Colonic mucosa (tissue), 4 donors: ENCODE data around the gene TBL1Y. TPM values are rescaled to one million over a fixed set of nuclear protein-coding genes. Genes with fewer than 3 reads are reported as not detected.
"Not testable (repeated sequence)": the region's sequence is repeated elsewhere in the genome, so short reads cannot be mapped to it uniquely, and the experiment has no call there.

Experiments
- DNase-seq: peaks from one replicate; pipeline ENCODE4 v3.0.0-alpha.2; 2020
- H3K27ac ChIP-seq: fragments of 200-600 bp; one replicate; pipeline ENCODE4 v1.8.0; 2021
- H3K27me3 ChIP-seq: fragments of 200-600 bp; one replicate; pipeline ENCODE4 v1.8.0; 2021
- H3K36me3 ChIP-seq: fragments of 200-600 bp; one replicate; pipeline ENCODE4 v1.8.0; 2021
- H3K4me1 ChIP-seq: fragments of 200-600 bp; one replicate; pipeline ENCODE4 v1.8.0; 2021; ENCODE audit warnings: mild to moderate bottlenecking
- H3K4me3 ChIP-seq: fragments of 200-600 bp; one replicate; pipeline ENCODE4 v1.8.0; 2021
- H3K9ac ChIP-seq, 2 donors: one replicate each; pipeline ENCODE4 v1.7.0; 2013; ENCODE audit warnings: control low read depth in 2 of 2, low read depth in 2 of 2, low read length in 2 of 2
- H3K9me3 ChIP-seq: fragments of 200-600 bp; one replicate; pipeline ENCODE4 v1.8.0; 2021
- intact Hi-C: fragments of 100-400 bp; cut with DNase I; formaldehyde crosslinking; loops from one replicate; pipeline ENCODE4 v1.14.1; 2022
- total RNA-seq, 2 donors: library from RNA; stranded (reverse); fragmentation: NEBNext Ultra II Directional in 1 of 2; extraction: Animal tissue kit (Norgen Biotek cat#: 25700) in 1 of 2; gene quantifications; one replicate each; pipeline ENCODE4 v1.2.1, GENCODE V29; 2021
- TF ChIP-seq, protein P1 (sequence below): fragments of 200-600 bp; IDR thresholded peaks from one replicate; pipeline ENCODE4 v1.8.0; 2022; ENCODE audit warnings: antibody characterized with exemption, mild to moderate bottlenecking
- donor health status: healthy.
- donor health status: DM: no; HTN: no; CAD: no.
- donor health status: DM: no; HTN: no; CAD: no.

TBL1Y gene
- total RNA-seq: not detected

DNA sequence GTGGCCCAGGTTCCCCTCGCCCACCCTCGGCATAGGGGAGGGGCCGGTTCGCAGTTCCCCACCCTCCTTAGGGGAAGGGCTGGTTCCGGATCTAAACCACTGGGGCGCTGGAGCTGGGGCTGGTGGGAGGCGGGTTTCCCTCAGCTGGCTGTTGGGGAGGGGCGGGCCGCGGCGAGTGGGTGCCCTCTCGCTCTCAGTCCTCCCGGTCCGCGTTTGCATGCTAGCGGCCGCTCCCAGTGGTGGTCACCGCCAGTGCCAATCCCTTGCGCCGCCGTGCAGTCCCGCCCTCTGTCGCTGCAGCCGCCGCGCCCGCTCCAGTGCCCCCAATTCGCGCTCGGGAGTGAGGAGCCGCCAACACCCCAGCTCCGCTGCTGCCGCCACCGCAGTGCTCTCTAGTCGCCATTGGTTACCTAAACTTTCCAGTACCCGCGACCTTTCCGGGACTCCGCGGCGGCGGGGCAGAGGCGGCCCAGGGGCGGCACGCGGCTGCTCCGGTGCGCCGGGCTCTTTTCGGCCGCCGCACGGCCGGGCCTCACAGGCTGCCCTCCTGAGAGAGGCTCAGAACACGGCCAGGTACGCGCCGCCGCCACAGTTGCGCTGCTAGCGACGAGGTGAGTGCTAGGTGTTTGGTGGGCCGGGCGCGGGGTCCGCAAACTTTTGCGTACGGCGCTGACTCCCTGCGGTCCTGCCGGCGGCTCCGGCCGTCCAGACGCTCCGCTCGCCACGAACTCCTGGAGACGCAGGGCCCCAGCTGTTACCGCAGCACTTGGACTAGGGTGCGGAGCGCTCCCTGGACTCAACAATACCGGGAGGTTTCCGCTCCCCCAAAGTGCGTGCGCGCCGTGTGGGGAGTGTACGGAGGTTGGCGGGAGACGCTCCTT, at the start of gene TBL1Y:
Gene TBL1Y (plus strand): TSS at position 326 of the 881 bp plus-strand sequence. CDS start 114,388 bp downstream, outside the sequence.
- TF ChIP-seq, protein P1, sequence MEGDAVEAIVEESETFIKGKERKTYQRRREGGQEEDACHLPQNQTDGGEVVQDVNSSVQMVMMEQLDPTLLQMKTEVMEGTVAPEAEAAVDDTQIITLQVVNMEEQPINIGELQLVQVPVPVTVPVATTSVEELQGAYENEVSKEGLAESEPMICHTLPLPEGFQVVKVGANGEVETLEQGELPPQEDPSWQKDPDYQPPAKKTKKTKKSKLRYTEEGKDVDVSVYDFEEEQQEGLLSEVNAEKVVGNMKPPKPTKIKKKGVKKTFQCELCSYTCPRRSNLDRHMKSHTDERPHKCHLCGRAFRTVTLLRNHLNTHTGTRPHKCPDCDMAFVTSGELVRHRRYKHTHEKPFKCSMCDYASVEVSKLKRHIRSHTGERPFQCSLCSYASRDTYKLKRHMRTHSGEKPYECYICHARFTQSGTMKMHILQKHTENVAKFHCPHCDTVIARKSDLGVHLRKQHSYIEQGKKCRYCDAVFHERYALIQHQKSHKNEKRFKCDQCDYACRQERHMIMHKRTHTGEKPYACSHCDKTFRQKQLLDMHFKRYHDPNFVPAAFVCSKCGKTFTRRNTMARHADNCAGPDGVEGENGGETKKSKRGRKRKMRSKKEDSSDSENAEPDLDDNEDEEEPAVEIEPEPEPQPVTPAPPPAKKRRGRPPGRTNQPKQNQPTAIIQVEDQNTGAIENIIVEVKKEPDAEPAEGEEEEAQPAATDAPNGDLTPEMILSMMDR: no peak
- Histone ChIP-seq H3K9ac (no peak within 1 kb of the TSS), H3K4me3 (no peak within 1 kb of the TSS), H3K27me3 (no peaks in the 10 kb centered on the region), H3K4me1 (no peaks in the 10 kb centered on the region), H3K36me3 (no peaks in the 10 kb centered on the region), H3K27ac (no peak within 1 kb of the TSS), H3K9me3 (no peaks in the 10 kb centered on the region)
- DNase-seq: no peak
- intact Hi-C loops: no loop called here

- intact Hi-C loops: no loop called here
- Histone ChIP-seq H3K9me3 (no peaks in the 10 kb centered on the region), H3K27ac (no peak overlapping the region), H3K4me3 (no peak overlapping the region), H3K27me3 (no peaks in the 10 kb centered on the region), H3K9ac (no peak overlapping the region), H3K36me3 (no peaks in the 10 kb centered on the region), H3K4me1 (no peaks in the 10 kb centered on the region)
- TF ChIP-seq, protein P1: no peak
- DNase-seq: no peak
These were observed 16.0 kb upstream of the TBL1Y start for GRCh38 chrY:6894496-6894895.

- Histone ChIP-seq H3K9me3 (no peaks in the 10 kb centered on the region), H3K27ac (no peak overlapping the region), H3K36me3 (no peaks in the 10 kb centered on the region), H3K9ac (no peak overlapping the region), H3K4me3 (no peak overlapping the region), H3K4me1 (no peaks in the 10 kb centered on the region), H3K27me3 (no peaks in the 10 kb centered on the region)
- TF ChIP-seq, protein P1: no peak
- no peak for DNase-seq
- intact Hi-C loops: no loop called here
These were observed 15.3 kb upstream of the TBL1Y start for GRCh38 chrY:6895236-6895635.

DNA sequence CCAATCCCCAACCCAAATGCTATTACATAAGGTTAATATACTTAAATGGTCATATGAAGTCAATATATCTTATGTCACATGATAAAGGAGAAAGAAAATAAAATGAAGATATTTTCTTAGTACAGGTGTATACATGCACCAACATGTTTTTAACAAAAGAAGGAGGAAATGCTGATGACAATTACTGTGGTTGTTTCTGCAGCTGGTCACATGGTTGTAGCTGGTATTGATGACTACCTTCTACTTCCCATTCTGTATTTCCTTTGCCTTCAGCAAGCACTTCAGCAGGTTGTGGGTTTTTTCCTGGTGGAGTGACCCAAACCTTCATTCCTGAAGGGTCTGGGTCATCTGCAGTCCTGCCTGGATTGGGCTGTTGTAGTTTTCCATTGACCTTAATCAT, 8.4 kb upstream of the TBL1Y start:
- H3K9me3 ChIP-seq, intact Hi-C loops: not testable (repeated sequence)

DNA sequence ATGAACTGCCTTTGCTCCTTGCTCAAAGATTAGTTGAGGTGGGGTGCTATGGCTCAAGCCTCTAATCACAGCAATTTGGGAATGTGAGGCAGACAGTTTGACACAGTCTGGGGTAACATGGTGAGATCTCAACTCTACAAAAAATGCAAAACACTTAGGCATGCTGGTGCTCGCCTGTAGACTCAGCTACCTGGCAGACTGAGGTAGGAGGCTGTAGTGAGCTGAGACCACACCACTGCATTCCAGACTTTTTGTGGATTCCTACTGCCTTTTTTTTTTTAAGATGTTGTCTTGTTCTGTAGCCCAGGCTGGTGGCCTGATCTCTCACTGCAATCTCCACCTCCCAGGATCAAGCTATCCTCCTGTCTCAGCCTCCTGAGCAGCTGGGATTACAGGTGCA, 2.9 kb upstream of the TBL1Y start:
- TF ChIP-seq, protein P1: no peak

More for the DNA sequence above, 8.4 kb upstream of the TBL1Y start:
- H3K27ac ChIP-seq, H3K27me3 ChIP-seq, H3K9ac ChIP-seq, H3K36me3 ChIP-seq, H3K4me3 ChIP-seq, H3K4me1 ChIP-seq, DNase-seq: not testable (repeated sequence)

DNA sequence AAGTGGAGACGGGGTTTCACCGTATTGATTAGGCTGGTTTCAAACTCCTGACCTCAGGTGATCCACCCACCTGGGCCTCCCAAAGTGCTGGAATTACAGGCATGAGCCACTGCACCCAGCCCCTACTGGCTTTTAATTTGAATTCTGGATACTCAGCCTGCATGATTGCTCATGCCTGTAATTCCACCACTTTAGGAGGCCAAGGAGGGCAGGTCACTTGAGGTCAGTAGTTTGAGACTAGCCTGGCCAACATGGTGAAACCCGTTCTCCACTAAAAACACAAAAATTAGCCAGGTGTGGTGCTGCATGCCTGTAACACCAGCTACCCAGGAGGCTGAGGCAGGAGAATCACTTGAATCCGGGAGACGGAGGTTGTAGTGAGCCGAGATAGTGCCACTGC, 2.5 kb upstream of the TBL1Y start:
- DNase-seq, H3K27ac ChIP-seq, intact Hi-C loops, H3K27me3 ChIP-seq, H3K4me1 ChIP-seq, H3K4me3 ChIP-seq, H3K36me3 ChIP-seq, H3K9ac ChIP-seq, H3K9me3 ChIP-seq: not testable (repeated sequence)

More for the DNA sequence above, 2.9 kb upstream of the TBL1Y start:
- H3K4me3 ChIP-seq: no peak overlapping the region
- H3K27me3 ChIP-seq: no peaks in the 10 kb centered on the region
- no peaks in the 10 kb centered on the region for H3K4me1 ChIP-seq
- H3K9me3 ChIP-seq: no peaks in the 10 kb centered on the region
- DNase-seq: no peak
- H3K9ac ChIP-seq: no peak overlapping the region
- intact Hi-C loops: no loop called here
- no peaks in the 10 kb centered on the region for H3K36me3 ChIP-seq
- no peak overlapping the region for H3K27ac ChIP-seq
